Superior temporal gyrus (tissue), 1 donor: ENCODE measurements around the gene CLEC1A.

Experiments used
- DNase-seq: peaks from one replicate; pipeline ENCODE4 v3.0.0-alpha.2; 2016; ENCODE audit errors: extremely low spot score

Gene CLEC1A

DNA sequence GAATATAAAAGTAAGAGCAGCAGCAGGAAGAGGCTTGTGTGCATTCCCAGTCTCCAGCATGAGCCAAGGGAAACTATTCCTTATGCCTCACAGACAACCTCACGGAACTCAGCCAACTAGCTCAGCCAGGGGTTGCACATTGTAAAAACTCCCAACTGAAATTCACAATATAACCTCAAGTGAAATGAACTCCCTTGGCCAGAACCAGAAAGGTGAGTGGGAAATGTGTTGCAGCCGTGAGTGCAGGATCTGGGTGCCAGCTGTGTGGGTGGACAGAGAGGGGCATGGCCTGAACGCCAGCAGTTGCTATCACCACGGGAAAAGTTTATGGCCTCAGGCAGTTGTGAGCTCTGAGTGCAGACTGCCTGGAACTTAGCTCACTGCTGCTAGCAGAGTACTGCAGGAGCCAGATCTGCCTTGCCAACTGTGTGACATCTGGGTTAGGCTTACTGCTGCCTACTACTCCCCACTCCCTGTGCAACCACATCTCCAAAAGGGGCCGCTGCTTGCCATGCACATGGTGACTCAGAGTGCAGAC lies 2.3 kb upstream of the CLEC1A start:
- no peak for DNase-seq

DNA sequence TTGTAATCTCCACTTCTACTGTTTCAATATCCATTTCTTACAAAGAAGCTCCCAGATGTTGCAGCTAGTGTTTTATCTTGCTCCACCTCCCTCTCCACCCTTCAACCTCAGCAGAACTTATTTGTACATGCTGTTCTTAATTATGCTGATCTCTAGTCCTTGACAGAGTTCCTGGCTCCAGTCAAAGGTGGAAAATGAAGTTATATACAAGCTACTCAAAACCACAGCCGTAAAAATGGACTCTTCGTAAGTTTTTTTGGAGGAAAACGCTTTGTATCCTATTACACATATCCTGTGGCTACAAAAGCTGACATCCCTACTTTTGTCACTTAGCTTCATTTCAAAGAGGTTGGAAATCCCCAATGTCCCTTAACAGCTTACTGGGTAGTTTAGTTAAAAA lies 1.3 kb downstream of the CLEC1A start:
- no peak for DNase-seq

DNA sequence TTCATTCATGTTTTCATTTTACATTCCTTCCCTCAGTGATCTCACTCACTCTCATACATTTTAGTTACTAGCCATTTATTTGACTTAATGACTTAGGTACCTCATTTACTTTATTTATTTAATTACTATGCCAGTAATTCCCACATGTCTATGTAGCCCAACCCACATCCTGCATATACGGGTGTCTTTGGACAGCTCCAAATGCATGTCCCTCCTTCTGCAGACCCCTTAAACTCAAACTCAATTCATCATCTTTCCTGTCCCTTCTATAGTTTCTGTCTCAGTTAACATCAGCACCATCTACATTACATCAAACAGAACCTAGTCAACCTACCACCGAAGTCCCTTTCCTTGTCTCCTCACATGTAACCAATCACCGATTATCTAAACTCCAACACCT lies 2.8 kb downstream of the CLEC1A start:
- no peak for DNase-seq

DNA sequence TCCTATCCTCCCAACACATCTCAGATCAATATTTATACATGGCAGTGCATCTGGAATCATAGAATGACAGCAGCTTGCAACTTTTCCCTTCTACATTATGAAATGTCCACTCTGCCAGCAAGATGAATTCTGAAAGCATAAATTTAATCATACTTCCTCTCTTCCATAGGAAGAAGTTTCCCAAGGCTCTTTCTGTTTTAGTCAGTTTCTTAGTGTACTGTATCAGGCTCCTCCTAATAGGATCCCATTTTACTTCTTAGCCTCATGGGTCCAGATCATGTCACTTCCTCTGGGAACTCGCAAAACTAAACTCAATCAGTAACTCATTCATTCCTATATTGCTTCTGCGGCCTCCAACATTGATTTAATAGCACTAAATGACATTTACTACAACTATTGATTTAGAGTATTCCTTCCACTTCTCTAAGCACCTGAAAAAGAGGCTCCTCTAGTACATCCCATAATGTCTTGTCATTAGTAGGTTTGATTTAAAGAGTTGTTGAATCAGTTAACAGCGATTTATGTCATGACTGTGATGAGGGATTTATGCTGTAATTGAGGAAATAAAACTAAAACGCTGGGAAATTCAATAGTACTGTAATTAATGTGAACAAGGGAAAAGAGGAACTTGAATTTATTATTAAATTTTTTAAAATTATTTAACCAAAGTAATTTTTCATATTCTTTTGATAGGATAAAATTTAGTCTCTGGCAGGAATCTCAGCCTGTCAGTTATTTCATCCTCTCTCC lies 4.0 kb downstream of the CLEC1A start:
- no peak for DNase-seq

DNA sequence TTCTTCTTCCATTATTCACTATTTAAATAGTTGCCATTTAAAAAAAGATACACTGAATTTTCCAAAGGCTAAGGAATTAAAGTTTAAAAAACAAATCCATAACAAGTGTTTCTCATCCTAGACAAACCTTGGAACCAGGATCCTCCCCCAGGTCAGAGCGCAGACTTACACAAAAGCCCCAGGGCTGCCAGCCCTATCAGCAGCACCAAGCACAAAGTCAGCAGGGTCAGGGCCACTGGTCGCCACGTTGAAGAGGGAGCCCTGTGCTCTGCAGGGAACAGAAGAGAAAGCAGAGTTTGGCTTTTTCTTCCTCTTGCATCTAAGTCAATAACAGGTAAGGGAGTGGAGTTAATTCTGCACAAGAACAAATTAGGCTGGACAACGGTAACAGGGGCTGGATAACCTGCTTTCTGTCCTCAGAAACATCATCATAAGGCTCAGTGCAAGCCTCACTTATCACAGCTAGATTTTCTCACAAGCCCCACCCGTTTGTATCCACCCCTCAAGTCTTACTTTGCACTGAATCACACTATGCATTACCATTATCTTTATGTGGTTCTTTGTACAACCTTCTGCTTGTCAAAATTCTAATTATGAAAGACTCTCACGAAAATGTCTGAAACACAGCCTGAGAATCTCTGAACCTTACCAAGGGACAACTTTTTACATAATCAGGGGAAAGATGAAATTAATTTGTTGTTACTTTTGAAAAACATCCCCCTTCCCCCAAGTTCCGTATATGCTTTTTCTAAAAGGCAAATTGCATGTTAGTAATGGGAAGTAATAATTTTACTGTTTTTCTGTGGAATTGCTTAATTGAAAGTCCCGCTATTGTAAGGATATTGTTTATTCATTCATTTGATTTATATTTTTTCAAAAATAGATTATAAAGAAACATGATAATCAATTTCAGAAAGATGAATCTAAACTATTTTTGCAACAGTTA lies 9.6 kb downstream of the CLEC1A start:
- no peak for DNase-seq

DNA sequence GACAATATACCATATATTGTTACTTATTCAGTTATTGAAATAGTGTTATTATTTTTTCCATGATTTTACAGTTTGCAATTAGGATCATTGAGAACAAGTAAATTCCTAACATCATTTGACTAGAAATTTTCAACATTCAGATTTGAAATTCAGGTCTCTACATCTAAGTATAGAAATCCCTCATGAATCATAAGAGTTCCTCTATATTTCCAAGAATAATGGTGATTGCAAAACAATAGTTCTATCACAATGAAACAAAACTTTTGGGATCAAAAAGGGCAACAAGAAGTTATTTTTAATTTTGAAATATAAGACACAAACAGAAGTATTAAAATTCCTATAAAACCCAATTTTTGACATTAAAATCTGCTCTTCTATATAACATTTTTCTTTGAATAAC lies 10.8 kb downstream of the CLEC1A start:
- no peak for DNase-seq

DNA sequence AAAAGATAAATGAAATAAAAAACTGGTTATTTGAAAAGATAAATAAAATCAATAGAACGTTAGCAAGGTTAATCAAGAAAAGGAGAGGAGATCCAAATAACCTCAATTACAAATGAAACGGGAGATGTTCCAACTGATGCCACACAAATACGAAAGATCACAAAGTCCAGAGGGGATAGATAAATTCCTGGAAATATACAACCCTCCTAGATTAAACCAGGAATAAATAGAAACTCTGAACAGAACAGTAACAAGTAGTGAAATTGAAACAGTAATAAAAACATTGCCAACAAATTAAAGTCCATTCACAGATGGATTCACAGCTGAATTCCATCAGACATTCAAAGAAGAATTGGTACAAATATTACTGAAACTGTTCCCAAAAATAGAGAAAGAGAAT lies 12.4 kb downstream of the CLEC1A start:
- DNase-seq: no peak

DNA sequence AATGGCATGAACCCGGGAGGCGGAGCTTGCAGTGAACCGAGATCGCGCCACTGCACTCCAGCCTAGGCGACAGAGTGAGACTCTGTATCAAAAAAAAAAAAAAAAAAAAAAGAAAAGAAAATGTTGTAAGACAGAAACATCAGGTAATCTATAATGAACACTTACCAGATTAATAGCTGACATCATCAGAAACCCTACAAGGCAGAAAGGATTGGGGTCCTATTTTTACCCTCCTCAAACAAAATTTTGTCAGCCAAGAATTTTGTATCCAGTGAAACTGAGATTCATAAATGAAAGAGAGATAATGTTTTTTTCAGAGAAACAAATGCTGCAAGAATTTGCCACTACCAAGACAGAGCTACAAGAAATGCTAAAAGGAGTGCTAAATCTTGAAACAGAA lies 14.1 kb downstream of the CLEC1A start:
- no peak for DNase-seq

DNA sequence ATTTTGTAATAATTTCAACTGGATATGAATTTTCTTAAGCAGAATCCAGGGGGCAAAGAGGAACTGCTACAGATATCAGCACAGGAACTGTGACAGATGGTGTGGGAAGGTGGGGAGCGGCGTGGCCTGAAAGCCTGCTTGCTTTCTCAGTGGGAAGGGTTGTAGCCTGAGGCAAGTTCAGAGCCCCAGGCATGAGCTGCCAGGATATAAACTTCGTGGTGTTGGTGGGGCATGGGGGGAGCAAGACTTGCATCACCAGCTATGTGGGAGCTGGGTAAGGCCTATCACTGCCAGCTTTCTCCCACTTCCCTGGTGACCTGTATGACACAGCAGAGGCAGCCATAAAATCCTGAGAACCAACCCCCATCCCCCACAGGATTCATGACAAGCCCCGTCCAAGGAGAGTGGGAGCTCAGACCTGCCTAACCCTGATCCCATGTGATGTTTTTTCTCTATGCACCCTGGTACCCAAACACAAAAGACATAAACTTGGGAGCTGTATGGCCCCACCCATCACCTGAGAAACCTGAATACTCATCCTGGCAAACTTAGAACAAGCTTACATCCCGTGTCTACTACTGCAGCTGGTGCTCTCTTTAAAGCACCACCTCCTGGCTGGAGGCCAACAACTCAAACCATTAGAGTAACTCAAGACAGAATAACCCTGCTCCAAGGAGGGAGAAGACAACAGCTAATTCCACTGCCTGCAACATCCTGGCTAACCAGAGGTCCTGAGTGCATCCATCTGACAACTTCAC lies 16.5 kb downstream of the CLEC1A start:
- DNase-seq: no peak

DNA sequence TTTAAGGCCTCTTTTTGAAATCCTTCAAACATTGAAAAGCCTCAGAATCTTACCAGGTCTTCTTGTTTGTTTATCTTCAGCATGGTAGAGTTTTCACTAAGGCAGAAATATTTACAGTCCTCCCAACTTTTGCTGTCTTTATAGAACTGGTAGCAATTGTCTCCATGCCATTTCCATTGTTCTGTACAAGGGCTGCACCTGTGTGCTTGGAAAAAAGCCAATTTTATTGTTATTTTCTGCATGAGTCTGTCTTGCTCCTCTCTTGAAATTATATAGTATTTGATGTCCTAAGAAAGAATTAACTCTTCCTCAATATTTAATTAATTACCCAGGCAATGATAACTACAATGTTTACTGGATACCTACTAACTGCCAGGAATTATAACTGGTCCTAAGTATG lies 23.3 kb downstream of the CLEC1A start:
- no peak for DNase-seq

DNA sequence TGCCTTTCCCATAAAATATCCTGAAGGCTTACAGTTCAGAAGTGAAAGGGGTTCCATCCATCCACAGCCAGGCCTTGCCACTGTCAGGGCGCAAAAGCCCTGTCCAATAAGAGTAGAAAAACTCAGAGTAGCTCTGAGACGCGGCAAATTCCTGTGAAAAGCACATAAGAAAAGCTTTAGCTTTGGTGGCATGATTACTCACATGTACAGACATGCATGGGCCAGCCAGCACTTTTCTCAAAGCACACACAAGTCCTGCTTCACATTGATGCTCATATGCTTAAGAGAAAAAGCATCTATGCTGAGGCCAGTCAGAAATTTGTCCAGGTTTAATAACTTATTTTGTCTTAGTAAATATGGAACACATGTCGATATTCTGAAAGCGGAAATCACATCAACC lies 25.5 kb downstream of the CLEC1A start:
- DNase-seq: no peak

DNA sequence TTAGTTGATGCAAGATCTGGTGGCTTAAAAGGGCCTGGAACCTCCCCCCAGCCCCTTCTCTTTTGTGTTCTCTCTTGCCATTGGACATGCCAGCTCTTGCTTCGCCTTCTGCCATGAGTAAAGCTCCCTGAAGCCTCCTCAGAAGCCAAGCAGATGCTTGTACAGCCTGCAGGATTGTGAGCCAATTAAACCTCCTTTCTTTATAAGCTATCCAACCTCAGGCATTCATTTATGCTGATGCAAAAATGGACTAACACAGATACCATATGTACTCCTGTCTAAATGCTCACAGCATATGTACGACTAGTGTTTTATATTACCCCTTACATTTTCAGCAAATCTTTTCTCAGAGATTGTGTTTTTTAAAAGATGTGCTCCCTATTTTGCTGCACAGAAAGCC lies 26.7 kb downstream of the CLEC1A start:
- no peak for DNase-seq

DNA sequence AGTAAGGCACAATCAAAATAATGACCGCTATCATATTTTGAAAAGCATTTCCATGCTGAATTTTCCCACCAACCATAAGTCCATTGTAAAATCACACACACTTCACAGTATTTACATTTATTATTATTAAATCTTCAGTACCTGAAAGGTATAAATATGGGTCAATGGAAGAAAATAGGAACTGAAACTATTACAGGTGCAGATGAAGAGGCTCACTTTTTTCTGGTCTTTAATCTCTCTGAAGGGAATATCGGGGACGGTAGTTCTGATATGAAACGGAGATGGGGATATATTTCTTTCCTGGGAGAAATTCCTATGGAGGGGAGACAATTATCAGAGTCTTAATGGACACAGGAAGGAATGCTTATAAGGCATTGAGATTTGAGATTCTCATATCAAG lies 28.4 kb downstream of the CLEC1A start:
- DNase-seq: no peak

DNA sequence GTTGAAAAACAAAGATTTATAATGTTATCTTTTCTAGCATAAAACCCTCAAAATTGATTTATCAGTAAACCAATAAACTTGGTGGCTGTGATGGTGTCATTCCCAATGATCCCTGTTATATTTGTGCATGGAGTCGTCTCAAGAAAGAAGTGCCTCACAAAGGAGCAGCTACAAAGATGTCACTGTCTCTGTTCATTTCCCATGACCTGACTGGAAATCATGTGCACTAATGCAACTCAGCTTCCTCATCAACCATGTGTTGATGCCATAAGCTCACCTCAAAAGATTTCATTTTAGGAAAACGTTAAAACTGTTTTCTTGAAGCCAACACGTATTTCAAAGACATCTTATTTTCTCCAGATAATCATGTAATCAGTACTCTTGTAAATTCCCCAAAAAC lies 28.8 kb downstream of the CLEC1A start:
- no peak for DNase-seq

DNA sequence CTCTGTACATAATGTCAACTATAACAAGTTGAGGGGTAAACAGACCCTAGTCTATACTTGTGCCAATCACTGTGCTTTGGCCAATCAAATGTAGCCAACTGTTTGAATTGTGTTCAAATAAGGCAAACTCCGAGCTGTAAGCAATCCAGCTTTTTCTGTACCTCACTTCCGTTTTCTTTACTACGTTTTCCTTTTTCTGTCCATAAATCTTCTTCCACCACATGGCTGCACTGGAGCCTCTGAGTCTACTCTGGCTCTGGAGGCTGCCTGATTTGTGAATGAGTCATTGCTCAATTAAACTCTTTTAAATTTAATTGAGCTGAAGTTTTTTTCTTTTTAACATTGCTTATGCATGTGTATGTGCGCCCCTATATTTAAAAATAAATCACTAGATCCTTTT lies 29.7 kb downstream of the CLEC1A start:
- no peak for DNase-seq

DNA sequence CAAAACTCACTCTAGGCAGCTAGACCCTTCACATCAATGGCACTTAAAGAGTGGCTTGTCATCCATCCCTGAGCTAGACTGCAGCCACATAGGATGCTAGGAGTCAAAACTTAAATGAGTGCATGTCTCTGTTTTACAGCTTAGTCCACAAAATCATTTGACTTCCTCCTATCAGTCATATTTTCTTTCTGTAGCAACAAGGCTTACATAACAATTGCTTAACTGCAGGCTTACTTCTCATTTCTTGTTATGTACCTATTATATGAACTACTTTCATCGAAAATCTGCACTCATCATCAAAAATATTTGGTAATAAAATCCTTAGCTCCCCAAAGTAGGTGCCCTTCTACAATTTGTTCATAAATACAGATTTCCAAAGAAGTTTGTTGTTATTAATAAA lies 30.1 kb downstream of the CLEC1A start:
- DNase-seq: no peak

DNA sequence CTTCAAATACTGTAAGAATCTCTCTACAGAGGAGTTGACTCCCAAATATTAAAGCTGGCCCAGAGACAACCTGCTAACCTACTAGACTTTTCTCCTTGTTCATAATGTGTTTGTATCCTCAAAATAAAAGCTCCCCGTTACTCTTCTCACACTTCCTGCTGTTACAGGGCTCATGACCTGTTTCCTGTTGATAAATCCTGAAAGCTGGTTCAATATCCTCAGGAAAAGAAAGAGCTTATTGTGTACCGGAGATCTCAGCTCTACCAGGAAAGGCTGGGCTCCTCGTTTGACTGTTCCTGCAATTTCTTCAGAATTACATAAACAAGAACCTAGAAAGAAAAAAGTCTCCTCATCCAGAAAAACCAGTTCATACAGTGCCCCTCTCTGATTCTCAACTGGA lies 30.8 kb downstream of the CLEC1A start:
- no peak for DNase-seq

DNA sequence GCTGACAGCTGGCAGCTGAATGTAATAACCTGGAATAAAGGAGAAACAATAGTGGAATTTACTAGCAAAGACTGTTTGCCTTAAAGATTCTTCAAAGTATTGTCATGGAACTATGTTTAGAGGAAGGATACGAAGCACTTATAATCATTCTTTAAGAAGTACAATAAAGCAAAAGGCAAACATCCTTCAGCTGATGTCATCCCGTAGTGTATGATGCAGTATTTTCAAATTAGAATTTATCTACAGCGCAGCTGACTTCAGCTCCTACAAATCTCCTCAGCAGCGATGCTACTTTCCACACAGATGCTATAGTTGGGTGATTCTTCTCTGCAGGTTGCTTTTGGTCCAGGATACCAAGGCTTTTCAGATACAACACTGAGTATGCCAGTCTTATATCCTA lies 31.5 kb downstream of the CLEC1A start:
- no peak for DNase-seq

DNA sequence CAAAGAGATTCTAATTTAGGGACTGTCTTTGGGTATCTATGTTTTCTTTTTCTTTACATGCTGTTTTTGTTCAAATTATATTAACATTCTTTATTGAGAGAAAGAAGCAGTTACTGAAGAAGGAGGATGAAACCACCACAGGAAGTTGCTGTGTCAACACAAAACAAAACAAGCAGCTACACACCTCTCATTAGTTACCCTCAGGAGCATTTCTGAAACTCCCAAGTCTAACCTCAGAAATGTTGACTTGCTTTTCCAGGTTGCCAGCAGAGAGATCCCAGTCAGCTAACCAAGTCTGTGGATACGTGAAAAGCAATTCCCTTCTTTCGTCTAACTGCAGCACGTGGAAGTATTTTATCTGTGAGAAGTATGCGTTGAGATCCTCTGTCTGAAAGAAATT lies 33.5 kb downstream of the CLEC1A start:
- DNase-seq: no peak

DNA sequence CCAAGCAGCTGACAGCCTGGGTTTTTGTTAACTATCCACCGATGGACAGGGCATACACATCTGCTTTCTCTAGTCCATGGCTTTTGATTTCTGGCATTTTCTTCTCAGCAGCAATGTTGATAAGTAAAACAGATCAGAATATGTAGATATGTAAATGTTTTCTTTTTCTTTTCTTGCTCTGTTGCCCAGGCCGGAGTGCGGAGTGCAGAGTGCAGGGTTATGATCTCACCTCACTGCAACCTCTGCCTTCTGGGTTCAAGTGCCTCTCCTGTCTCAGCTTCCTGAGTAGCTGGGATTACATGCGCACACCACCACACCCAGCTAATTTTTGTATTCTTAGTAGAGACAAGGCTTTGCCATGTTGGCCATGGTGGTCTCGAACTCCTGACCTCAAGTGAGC lies 40.4 kb downstream of the CLEC1A start:
- no peak for DNase-seq

DNA sequence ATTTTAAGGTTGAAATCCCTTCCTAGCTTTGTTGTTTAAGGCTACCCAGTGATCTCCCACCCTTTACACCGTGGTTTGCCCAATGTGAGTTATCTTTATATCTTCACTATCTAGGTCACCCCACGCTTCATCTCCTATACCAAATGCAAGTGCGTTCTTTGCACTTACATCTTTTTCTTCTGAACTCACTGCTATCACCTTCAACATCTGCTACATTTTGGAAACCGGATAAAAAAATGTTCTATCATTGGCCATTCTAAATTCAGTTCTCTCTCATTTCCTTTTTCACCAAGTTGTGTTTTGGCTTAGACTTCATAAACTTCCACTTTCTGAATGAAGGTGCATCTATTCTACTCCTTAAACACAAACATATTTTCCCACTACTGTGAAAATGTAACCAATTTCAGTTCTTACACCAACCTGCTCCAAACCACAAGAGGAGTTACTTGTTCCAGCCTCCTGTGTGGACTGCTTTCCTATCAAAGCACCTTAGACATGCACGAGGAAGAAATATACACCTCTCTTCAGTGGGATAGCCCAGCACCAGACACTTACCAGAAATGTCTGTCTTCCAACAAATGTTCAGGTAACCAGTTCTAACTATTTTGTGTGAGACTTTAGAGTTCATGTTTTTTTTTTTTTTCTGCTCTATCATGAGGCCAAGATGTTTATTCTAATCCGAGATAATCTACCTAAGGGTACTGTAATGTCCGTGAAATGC lies 46.4 kb downstream of the CLEC1A start:
- DNase-seq: no peak

DNA sequence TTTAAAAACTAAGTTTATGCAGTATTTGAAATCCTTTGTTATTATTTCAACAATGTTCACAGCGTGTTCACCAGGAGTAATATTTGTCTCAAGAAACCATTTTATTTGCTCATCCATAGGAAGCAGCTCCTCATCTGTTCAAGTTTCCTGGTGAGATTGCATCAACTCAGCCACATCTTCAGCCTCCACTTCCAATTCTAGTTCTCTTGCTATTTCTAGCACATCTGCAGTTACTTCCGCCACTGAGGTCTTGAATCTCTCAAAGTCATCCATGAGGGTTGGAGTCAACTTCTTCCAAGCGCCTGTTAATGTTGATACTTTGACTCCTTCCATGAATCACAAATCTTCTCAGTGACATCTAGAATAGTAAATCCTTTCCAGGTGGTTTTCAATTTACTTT lies 50.3 kb downstream of the CLEC1A start:
- no peak for DNase-seq
